Large intestine (tissue), 3 donors: ENCODE measurements around the gene TLE2. TPM values are rescaled to one million over a fixed set of nuclear protein-coding genes. Genes with fewer than 3 reads are reported as not detected.
"Not testable (repeated sequence)": the region's sequence is repeated elsewhere in the genome, so short reads cannot be mapped to it uniquely, and the experiment has no call there.

Experiments used
- DNase-seq, 2 donors: peaks; one replicate each; pipeline versions ENCODE4 v3.0.0 to v3.0.0-alpha.2; 2013
- H3K27ac ChIP-seq: one replicate; pipeline ENCODE4 v1.5.1; 2013; ENCODE audit warnings: low read length
- H3K27me3 ChIP-seq: 2 replicates; pipeline ENCODE4 v1.6.1; 2013; ENCODE audit warnings: low read length; ENCODE audit not compliant: control insufficient read depth, insufficient read depth
- H3K36me3 ChIP-seq: 2 replicates; pipeline ENCODE4 v1.6.1; 2013; ENCODE audit warnings: low read length; ENCODE audit not compliant: control insufficient read depth, insufficient read depth
- H3K4me1 ChIP-seq: one replicate; pipeline ENCODE4 v1.6.1; 2013; ENCODE audit warnings: low read length; ENCODE audit not compliant: control insufficient read depth, insufficient read depth
- H3K4me3 ChIP-seq: one replicate; pipeline ENCODE4 v1.5.1; 2013; ENCODE audit warnings: low read length
- H3K9me3 ChIP-seq: one replicate; pipeline ENCODE4 v1.6.1; 2013; ENCODE audit warnings: mild to moderate bottlenecking, low read depth, low read length, moderate library complexity; ENCODE audit not compliant: control insufficient read depth
- WGBS: methylation state at CpG from one replicate; pipeline ENCODE4 v1.1.5; 2013; ENCODE audit warnings: low lambda C conversion rate; ENCODE audit not compliant: insufficient coverage; 5-methylcytosine and 5-hydroxymethylcytosine counted together
- polyA plus RNA-seq: library from polyadenylated mRNA; unstranded; fragments of 120-200 nt; gene quantifications from one replicate; pipeline ENCODE4 v1.2.1, GENCODE V29; 2013

The TLE2 gene
- polyA plus RNA-seq, 1 donor = 87.9 TPM

GRCh38 chr19:3001235-3001800 lies 27.8 kb downstream of the TLE2 start:
- peaks cover 43% of the 10 kb centered on the region for H3K36me3 ChIP-seq
- 100% methylated on average over 2 of the region's 6 CpGs for WGBS
- DNase-seq = no peak

DNA sequence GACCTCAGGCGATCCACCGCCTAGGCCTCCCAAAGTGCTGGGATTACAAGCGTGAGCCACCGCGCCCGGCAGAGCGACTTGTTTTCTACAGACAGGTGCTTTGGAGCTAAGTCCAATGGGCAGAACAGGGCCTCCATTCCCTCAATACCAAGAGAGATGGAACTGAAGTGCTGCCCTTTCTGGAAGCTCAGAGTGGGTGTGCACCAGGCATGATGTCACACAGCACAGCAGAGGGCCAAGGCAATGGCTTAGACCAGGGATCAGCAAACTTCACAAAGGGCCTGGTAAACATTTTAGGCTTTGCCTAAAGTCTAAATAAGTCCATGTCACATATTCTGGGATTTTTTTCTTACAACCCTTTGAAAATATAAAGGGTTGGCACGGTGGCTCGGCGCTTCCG lies 30.4 kb downstream of the TLE2 start:
- WGBS = no CpG with 5 or more reads among the region's 11 CpGs
- Histone ChIP-seq H3K4me3 (no peak overlapping the region), H3K27me3 (no peaks in the 10 kb centered on the region), H3K27ac (no peak overlapping the region), H3K9me3 (no peaks in the 10 kb centered on the region), H3K36me3 (peaks cover 21% of the 10 kb centered on the region), H3K4me1 (no peaks in the 10 kb centered on the region)
- no peak for DNase-seq

More at GRCh38 chr19:3001235-3001800, 27.8 kb downstream of the TLE2 start:
- Histone ChIP-seq H3K4me3 (no peak overlapping the region), H3K9me3 (peaks cover 2% of the 10 kb centered on the region), H3K27ac (no peak overlapping the region), H3K4me1 (no peaks in the 10 kb centered on the region), H3K27me3 (no peaks in the 10 kb centered on the region)

DNA sequence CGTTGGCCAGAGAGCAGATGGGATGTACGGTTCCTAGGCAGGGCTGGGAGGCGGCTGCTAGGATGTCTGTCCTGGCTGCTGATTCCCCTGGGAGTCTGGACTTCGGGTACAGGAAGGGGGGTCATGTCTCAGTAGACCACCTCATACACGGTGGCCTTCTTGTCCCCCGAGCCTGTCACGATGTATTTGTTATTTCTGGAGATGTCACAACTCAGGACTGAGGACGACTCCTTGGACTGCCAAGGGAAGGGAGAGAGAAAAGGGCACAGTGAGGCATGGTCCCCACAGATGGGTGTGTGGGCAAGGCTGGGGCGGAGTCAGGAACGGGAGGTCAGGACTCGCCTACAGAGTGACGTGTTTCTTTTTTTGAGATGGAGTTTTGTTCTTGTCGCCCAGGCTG lies 31.4 kb downstream of the TLE2 start:
- no peak for DNase-seq
- Histone ChIP-seq H3K9me3 (no peaks in the 10 kb centered on the region), H3K4me3 (no peak overlapping the region), H3K4me1 (no peaks in the 10 kb centered on the region), H3K27ac (no peak overlapping the region), H3K27me3 (no peaks in the 10 kb centered on the region), H3K36me3 (peaks cover 18% of the 10 kb centered on the region)
- no CpG with 5 or more reads among the region's 13 CpGs for WGBS

DNA sequence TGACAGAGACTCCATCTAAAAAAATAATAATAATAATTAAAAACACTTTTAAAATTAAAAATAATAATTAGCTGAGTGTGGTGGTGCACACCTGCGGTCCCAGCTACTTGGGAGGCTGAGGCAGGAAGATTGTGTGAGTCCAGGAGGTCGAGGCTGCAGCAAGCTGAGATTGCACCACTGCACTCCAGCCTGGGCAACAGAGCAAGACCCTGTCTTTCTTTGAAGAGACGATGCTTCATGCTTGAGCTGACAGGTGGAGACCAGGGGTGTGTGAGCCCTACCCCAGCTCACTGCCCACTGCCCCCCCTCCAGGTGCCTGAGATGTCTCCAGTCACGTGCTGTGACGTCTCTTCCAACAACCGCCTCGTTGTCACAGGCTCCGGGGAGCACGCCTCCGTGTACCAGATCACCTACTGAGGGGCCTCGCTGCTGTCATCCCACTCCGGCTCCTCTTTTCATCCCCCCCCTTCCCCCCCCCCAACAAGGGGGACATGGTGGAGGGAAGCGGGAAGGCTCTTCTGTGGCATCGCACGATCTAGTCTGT lies 34.4 kb downstream of the TLE2 start:
- no peaks in the 10 kb centered on the region for H3K27me3 ChIP-seq
- H3K36me3 ChIP-seq = peaks cover 11% of the 10 kb centered on the region
- no peak for DNase-seq
- H3K27ac ChIP-seq = no peak overlapping the region
- no CpG with 5 or more reads among the region's 15 CpGs for WGBS
- H3K9me3 ChIP-seq = no peaks in the 10 kb centered on the region
- no peak overlapping the region for H3K4me3 ChIP-seq
- no peaks in the 10 kb centered on the region for H3K4me1 ChIP-seq

- no CpG with 5 or more reads among the region's 9 CpGs for WGBS
These were observed 35.5 kb downstream of the TLE2 start for GRCh38 chr19:2993579-2993978.

GRCh38 chr19:2992958-2993357 lies 36.1 kb downstream of the TLE2 start:
- WGBS = no CpG with 5 or more reads among the region's 14 CpGs
- peaks cover 5% of the 10 kb centered on the region for H3K36me3 ChIP-seq
- no peaks in the 10 kb centered on the region for H3K9me3 ChIP-seq
- no peak for DNase-seq
- no peak overlapping the region for H3K4me3 ChIP-seq
- no peak overlapping the region for H3K27ac ChIP-seq
- H3K4me1 ChIP-seq = no peaks in the 10 kb centered on the region
- H3K27me3 ChIP-seq = no peaks in the 10 kb centered on the region

More at GRCh38 chr19:2993579-2993978, 35.5 kb downstream of the TLE2 start:
- H3K4me3 ChIP-seq = no peak overlapping the region
- H3K9me3 ChIP-seq = no peaks in the 10 kb centered on the region
- peaks cover 5% of the 10 kb centered on the region for H3K36me3 ChIP-seq
- DNase-seq = no peak
- no peaks in the 10 kb centered on the region for H3K27me3 ChIP-seq
- H3K4me1 ChIP-seq = no peaks in the 10 kb centered on the region
- H3K27ac ChIP-seq = no peak overlapping the region

DNA sequence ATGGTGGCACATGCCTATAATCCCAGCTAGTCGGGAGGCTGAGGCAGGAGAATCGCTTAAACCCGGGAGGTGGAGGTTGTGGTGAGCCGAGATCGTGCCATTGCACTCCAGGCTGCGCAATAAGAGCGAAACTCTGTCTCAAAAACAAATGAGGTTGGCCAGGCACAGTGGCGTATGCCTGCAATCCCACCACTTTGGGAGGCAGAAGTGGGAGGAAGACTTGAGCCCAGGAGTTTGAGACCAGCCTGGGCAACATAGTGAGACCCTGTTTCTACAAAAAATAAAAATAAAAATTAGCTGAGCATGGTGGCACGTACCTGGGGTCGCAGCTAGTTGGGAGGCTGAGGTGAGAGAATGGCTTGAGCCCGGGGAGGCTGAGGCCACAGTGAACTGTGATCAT lies 36.7 kb downstream of the TLE2 start:
- H3K4me1 ChIP-seq, H3K9me3 ChIP-seq, H3K4me3 ChIP-seq, H3K27ac ChIP-seq, H3K27me3 ChIP-seq, H3K36me3 ChIP-seq, DNase-seq: not testable (repeated sequence)
- no CpG with 5 or more reads among the region's 11 CpGs for WGBS

GRCh38 chr19:2989236-2989946 lies 39.7 kb downstream of the TLE2 start:
- no CpG with 5 or more reads among the region's 15 CpGs for WGBS

GRCh38 chr19:2988568-2988967 lies 40.5 kb downstream of the TLE2 start:
- WGBS = no CpG with 5 or more reads among the region's 3 CpGs
- DNase-seq = no peak
- Histone ChIP-seq H3K4me3 (no peak overlapping the region), H3K27ac (no peak overlapping the region), H3K36me3 (no peaks in the 10 kb centered on the region), H3K9me3 (no peaks in the 10 kb centered on the region), H3K27me3 (peaks cover 26% of the 10 kb centered on the region), H3K4me1 (peaks cover 7% of the 10 kb centered on the region)

More at GRCh38 chr19:2989236-2989946, 39.7 kb downstream of the TLE2 start:
- no peaks in the 10 kb centered on the region for H3K36me3 ChIP-seq
- H3K4me1 ChIP-seq = no peaks in the 10 kb centered on the region
- H3K4me3 ChIP-seq = no peak overlapping the region
- H3K27me3 ChIP-seq = peaks cover 18% of the 10 kb centered on the region
- no peaks in the 10 kb centered on the region for H3K9me3 ChIP-seq
- DNase-seq = no peak
- H3K27ac ChIP-seq = no peak overlapping the region

GRCh38 chr19:2987797-2988196 lies 41.3 kb downstream of the TLE2 start:
- WGBS = no CpG with 5 or more reads among the region's 12 CpGs
- Histone ChIP-seq H3K27ac (no peak overlapping the region), H3K27me3 (peaks cover 33% of the 10 kb centered on the region)

More at GRCh38 chr19:2987797-2988196, 41.3 kb downstream of the TLE2 start:
- H3K9me3 ChIP-seq = no peaks in the 10 kb centered on the region
- H3K4me3 ChIP-seq = no peak overlapping the region
- DNase-seq = no peak
- no peaks in the 10 kb centered on the region for H3K36me3 ChIP-seq
- H3K4me1 ChIP-seq = peaks cover 13% of the 10 kb centered on the region
